ENCODE results near the gene IDUA. TPM values are rescaled to one million over a fixed set of nuclear protein-coding genes. Genes with fewer than 3 reads are reported as not detected.

IDUA gene
- total and polyA plus RNA-seq, 10 of the 15 experiments (the other 5 are each of a cell fraction or from before 2014, with no cell fraction given) = 0.05 to 7.6 (median 1.4) TPM; not detected in 1

GRCh38 chr4:968221-968620 is 18.6 kb upstream of the IDUA start:
- WGBS (ENCODE audit: insufficient coverage, insufficient replicate concordance, low lambda C conversion rate, missing lambda C conversion rate) = 18% methylated on average over 22 of the region's 24 CpGs
- no peaks in the 10 kb centered on the region for H3K9me3 ChIP-seq (replicated peaks; ENCODE audit: control insufficient read depth, insufficient read depth, low read length)
- ChIA-PET RAD21 (ENCODE audit: unreplicated experiment) (no interaction called here), POLR2A (no interaction called here), CTCF (no interaction called here), SMC1A (ENCODE audit: uncharacterized antibody, unreplicated experiment) (no interaction called here)
- no peak overlapping the region for H3K4me2 ChIP-seq (ENCODE audit: control insufficient read depth, insufficient read depth)
- no TSS peak for BruUV-seq (replicated peaks)
- H3K4me3 ChIP-seq = no peak overlapping the region
- TF ChIP-seq POLR2A (IDR thresholded peaks at IDR 0.05; ENCODE audit: low read depth, low read length) = 0 out of 2 replicates have a peak, but pooled peaks have one; percentile 42
- no peak for TF ChIP-seq CHD2 (IDR thresholded peaks at IDR 0.05; ENCODE audit: borderline replicate concordance, low read depth, low read length)
- TF ChIP-seq BHLHE40 (IDR thresholded peaks at IDR 0.05; ENCODE audit: borderline replicate concordance in 1 of 2, low read depth in 2 of 2, low read length in 1 of 2) = 0 out of 4 replicates have a peak, but pooled peaks of 1 of the 2 experiments have one; percentile 16
- no peak for TF ChIP-seq SREBF1 (IDR thresholded peaks at IDR 0.05; ENCODE audit: low read length)
- H4K20me1 ChIP-seq (ENCODE audit: control insufficient read depth, insufficient read depth) = no peaks in the 10 kb centered on the region
- H3K36me3 ChIP-seq (ENCODE audit: control insufficient read depth in 2 of 2, insufficient read depth in 2 of 2, low read length in 1 of 2) = no peaks in the 10 kb centered on the region
- no peak for FAIRE-seq
- peaks cover 5% of the 10 kb centered on the region; the same call in 1 of the 2 replicates for H3K4me1 ChIP-seq (ENCODE audit: control insufficient read depth, insufficient read depth, low read length)
- no peak overlapping the region for H3K27ac ChIP-seq (ENCODE audit: control insufficient read depth, insufficient read depth)
- no peaks in the 10 kb centered on the region for H3K27me3 ChIP-seq (replicated peaks in 1 of 2; ENCODE audit: control insufficient read depth in 2 of 2, insufficient read depth in 2 of 2, low read length in 1 of 2)
- H3K9ac ChIP-seq (ENCODE audit: control insufficient read depth, insufficient read depth, low read length) = no peak overlapping the region
- no peaks in the 10 kb centered on the region for H3K79me2 ChIP-seq (ENCODE audit: control insufficient read depth, insufficient read depth, low read length)
- no peak for DNase-seq (ENCODE audit: low read depth, low spot score)
- intact Hi-C loops (cut with micrococcal nuclease; ENCODE audit: unreplicated experiment) = no loop called here
- H2AFZ ChIP-seq (ENCODE audit: control insufficient read depth, low read depth, low read length) = no peak overlapping the region
- ATAC-seq = no peak
- in situ Hi-C loops (cut with MboI) = no loop called here

- in situ Hi-C loops (cut with MboI) = no loop called here
- no peak for ATAC-seq
- no peak for TF ChIP-seq ZNF24 (IDR thresholded peaks at IDR 0.05)
- no peak for TF ChIP-seq SMC3 (IDR thresholded peaks at IDR 0.05; ENCODE audit: borderline replicate concordance, low read length)
- TF ChIP-seq ASH2L (IDR thresholded peaks at IDR 0.05; ENCODE audit: borderline replicate concordance, low read depth) = no peak
- no peak for TF ChIP-seq ZBTB11 (CRISPR knock-in tag; IDR thresholded peaks at IDR 0.05)
- TF ChIP-seq BCL3 (IDR thresholded peaks at IDR 0.05; ENCODE audit: borderline replicate concordance, insufficient read depth, low read depth, low read length, poor library complexity, severe bottlenecking) = no peak
- no peak for TF ChIP-seq GATAD2B (conservative IDR thresholded peaks at IDR 0.05; ENCODE audit: low read depth)
- TF ChIP-seq PBX3 (IDR thresholded peaks at IDR 0.05; ENCODE audit: insufficient replicate concordance, low read depth, low read length) = no peak
Observed at GRCh38 chr4:968621-969394, 18.0 kb upstream of the IDUA start.

More at GRCh38 chr4:968621-969394, 18.0 kb upstream of the IDUA start:
- 87% methylated on average over 22 of the region's 23 CpGs for WGBS (ENCODE audit: insufficient coverage, insufficient replicate concordance, low lambda C conversion rate, missing lambda C conversion rate)
- Histone ChIP-seq H3K9me3 (replicated peaks; ENCODE audit: control insufficient read depth, insufficient read depth, low read length) (no peaks in the 10 kb centered on the region), H3K4me3 (no peak overlapping the region), H3K4me2 (ENCODE audit: control insufficient read depth, insufficient read depth) (no peak overlapping the region), H3K79me2 (ENCODE audit: control insufficient read depth, insufficient read depth, low read length) (no peaks in the 10 kb centered on the region), H3K27ac (ENCODE audit: control insufficient read depth, insufficient read depth) (no peak overlapping the region), H2AFZ (ENCODE audit: control insufficient read depth, low read depth, low read length) (no peak overlapping the region), H3K4me1 (ENCODE audit: control insufficient read depth, insufficient read depth, low read length) (peaks cover 5% of the 10 kb centered on the region; the same call in 1 of the 2 replicates), H4K20me1 (ENCODE audit: control insufficient read depth, insufficient read depth) (no peaks in the 10 kb centered on the region), H3K36me3 (ENCODE audit: control insufficient read depth in 2 of 2, insufficient read depth in 2 of 2, low read length in 1 of 2) (no peaks in the 10 kb centered on the region), H3K27me3 (replicated peaks in 1 of 2; ENCODE audit: control insufficient read depth in 2 of 2, insufficient read depth in 2 of 2, low read length in 1 of 2) (no peaks in the 10 kb centered on the region), H3K9ac (ENCODE audit: control insufficient read depth, insufficient read depth, low read length) (no peak overlapping the region)
- RAD21 ChIA-PET (ENCODE audit: unreplicated experiment) = no interaction called here
- no peak for FAIRE-seq
- no peak for DNase-seq (ENCODE audit: low read depth, low spot score)
- POLR2A ChIA-PET = no interaction called here
- no TSS peak for BruUV-seq (replicated peaks)
- CTCF ChIA-PET = no interaction called here
- SMC1A ChIA-PET (ENCODE audit: uncharacterized antibody, unreplicated experiment) = no interaction called here
- intact Hi-C loops (cut with micrococcal nuclease; ENCODE audit: unreplicated experiment) = no loop called here

Measured in GM12878 (cell line).